HG03354 (cell line): ENCODE data around the gene H2BK1.

ENCODE experiments used
- ATAC-seq: cut with Tn5 transposase; IDR thresholded peaks from one replicate; pipeline ENCODE4 v1.9.1; 2021; ENCODE audit warnings: mild to moderate bottlenecking; ENCODE audit not compliant: unreplicated experiment, poor library complexity, severe bottlenecking

Gene H2BK1

DNA sequence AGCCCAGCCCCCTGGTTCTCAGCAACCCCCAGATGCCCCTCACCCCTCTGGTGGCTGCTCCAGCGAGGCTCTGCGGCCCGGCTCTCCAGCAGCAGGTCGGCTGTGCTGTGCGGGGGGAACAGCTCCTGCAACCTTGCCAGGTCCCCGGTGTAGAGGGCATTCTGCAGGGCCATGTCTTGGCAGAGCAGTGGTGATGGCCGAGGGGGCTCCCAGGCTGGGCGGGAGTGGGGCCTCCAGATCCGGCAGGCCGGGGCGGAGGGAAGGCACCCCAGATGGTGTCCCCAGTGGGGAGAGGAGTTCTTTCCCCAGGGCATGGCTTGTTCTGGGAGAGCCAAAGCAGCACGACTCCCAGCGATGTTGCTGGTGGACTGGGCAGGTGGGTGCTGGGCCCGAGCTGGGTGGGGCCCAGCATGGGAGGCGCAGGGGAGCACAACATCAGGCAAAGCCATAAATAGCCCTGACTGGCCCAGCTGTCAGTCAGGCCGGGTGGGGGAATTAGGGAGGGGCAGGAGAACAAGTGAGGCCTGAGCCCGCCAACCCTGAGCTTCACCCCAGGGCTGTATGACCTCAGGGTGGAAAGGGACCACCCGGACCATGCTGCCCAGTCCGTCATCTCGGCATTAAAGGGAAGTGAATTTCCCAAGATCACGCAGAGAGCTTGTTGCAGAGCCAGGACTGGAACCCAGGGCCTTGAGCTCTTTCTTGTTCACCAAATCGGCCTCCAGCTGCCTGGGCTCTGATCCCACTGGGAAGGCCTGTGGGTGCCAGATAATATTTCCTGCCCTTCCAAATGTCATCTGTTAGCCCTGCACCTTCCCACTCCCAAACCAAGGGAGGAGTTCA lies 22.7 kb downstream of the H2BK1 start:
- no peak for ATAC-seq

DNA sequence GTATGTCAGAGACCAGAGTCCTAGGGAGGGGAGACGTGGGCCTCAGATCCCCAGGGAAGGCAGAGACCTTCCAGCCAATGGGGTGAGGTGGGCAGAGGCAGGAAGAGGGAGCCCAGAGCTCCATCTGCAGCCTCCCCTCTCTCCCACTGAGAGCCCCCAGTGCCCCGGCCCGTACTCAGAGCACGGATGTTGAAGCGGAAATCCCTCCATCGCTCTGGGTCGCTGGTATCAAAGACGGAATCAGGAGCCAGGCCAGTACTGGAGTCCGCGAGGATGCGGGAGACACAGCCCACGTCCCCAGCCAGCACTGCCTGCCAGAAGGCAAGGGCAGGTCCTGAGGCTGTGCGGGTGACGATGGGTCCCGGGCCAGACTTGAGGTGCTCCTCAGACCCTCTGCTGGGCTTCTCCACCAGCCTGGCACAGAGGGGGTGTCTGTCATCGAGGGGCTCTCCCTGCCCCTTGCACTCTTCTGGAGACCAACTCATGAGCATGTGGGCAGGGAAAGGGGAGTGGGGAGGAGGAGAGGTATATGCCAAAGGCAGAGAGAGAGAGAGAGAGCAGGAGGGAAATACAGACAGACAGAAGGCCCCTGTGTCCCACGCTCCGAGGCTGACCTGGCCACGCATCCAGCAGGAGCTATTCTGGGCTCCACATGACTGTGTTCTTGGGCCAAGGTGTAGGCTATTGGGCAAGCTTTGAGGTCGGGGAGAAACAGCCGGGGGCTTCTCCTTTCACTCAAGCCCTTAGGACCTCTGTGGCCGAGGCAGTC lies 23.5 kb downstream of the H2BK1 start, which contains the start of gene ASB10:
Gene ASB10, minus strand, starts transcription at position 611 of the 769 bp plus-strand sequence. Its CDS starts 120 bp downstream, at position 491.
- no peak for ATAC-seq

DNA sequence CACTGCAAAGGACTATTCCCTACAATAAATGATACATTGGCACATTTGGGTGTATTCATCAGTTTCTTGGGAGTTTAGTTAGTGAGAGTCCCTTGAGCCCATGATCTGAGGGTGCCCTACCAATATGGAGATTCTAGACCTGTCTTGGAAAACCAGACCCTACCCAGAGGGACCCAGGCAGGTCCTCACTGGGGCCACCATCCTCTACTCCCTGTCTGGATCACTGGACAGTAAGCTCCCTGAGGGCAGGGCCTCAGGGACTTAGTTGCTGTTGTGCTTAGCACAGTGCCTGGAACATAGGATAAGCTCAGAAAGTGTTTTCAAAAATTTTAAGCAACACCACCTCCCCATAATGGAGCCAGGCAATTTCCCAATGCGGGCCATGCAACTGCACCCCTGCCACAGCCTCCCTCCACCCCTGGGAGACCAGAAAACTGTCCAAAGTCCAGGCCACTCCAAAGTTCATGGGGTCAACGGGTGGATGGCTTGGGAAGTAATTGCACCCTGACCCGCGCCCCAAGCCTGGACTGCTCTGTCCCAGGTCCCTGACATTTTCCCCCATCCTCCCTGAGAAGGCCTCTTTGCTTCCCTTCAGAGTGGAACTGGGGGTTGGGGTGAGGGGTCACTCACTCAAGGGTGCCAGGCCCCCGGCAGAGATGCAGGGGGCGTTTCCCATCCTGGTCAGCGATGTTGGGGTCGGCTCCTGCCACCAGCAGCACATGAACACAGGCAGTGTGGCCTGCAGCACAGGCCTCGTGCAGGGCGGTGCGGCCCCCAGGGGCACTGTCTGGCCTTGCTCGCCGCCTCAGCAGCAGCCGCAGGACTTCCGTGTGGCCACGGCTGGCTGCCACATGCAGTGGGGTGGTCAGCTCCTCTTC lies 24.3 kb downstream of the H2BK1 start:
- ATAC-seq: no peak

DNA sequence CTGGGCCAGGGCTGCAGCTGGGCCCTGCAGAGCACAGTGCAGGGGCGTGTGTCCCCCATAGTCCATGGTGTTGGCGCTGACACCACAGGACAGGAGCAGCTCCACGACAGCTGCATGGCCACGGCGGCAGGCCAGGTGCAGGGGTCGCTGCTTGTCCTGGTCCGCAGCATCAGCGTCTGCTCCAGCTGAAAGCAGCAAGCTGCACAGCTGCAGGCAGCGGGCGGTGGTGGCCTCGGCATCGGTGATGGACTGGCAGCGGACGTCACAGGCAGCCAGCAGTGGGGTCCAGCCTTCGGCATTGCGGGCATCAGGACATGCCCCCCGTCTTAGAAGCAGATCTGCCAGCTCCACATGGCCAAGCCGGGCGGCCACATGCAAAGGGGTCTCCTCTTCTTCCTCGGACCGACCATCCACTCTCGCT lies 29.3 kb downstream of the H2BK1 start:
- no peak for ATAC-seq

DNA sequence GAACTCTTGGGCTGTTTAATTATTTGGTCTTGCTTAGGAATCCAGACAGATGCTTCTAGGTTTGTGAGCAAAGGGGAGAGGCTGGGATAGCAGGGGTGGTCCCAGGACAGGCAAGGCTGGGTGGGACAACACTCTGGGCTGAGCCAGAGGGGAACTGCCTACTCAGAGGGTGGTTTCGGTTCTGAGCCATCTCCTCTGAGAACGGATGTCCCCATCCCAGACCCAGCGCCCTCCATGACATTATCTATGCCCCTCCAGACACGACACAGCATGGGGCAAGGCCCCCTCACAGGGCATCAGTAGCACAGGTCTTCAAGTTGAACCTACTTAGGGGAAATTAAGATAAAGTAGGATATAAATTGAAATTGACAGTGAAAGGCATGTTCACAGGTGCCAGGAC lies 30.3 kb downstream of the H2BK1 start:
- no peak for ATAC-seq

DNA sequence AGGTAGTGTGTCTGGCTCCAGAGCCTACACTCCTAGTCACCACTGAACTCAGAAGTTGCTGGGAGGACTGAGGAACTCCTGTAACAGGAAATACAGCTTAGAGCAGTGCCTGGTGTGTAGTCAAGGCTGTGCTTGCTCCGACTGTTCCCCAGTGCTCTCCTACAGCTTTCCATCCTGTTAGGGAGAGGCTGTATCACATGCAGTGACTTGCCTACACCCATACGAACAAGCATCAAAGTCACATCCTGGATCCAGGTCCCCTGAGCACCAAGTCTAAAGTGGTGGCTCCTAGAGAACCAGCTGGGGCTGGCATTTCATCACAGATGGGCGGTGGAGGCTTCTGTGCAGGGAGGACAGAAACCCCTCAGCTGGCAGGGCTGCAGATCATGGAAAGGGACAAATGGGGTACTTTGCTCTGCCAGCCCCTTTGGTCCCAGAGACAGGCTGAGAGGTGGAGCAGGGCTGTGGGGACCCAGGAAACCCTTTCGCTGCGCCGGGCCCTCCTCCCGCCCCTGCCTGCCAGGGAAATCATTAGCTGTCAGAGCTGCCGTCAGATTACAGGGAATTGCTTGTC lies 30.9 kb downstream of the H2BK1 start:
- no peak for ATAC-seq

DNA sequence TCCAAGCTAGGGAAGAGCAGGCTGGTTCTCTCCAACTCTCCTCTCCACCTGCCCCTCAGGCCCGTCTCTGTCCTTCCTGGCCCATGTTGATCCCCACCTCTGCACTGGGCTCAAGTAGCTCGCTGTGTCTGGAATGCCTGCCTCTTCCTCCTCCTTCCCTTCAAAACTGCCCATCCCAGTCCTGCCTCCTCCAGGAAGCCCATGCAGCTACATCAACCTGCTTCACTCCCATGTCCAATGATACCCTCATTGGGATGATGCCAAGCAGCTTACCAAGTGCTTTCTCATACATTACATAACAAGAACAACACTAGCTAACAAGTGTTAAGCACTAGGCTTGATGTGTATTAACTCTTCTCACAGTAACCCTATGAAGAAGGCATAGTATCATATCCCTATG lies 31.5 kb downstream of the H2BK1 start:
- ATAC-seq: no peak

GRCh38 chr7:151178236-151178635 lies 32.1 kb downstream of the H2BK1 start:
- ATAC-seq: no peak

DNA sequence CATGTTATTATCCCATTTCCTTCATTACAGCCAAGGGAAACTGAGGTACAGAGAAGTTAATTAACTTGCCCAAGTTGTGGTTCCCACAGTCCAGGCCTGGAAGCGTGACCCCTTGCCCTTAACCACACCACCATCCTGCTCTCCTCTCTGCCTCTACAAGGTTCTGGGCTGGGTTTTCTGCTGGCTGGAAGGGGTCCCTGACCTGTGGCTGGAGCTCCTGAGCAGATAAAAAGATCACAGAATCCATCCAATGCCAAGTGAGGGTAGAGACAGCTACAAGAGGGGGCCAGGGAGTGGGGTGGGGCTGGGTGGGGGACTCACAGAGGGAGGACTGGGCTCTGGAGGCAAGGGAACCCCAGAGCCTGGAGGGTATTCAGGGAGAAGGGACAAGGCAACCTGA lies 33.0 kb downstream of the H2BK1 start:
- no peak for ATAC-seq

DNA sequence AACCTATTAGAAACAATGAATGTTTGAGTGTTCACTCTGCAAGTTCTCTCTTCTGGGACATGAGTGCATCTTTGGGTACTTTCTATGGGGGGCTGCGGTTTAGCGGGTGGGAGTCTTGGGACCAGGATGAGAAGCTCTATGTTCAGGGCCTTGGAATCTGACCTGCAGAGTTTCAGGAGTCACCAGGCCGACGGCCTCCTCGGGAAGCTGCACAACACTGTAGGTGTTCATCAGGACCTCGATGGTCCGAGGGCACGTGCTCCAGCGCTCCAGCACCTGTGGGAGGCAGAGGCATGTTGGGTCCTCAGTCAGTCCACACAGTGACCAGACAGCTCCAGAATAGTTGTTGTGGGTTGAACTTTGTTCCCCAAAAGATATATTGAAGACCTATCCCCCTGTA lies 33.9 kb downstream of the H2BK1 start:
- no peak for ATAC-seq

- ATAC-seq: no peak
These were observed 34.4 kb downstream of the H2BK1 start for GRCh38 chr7:151175793-151176311.

GRCh38 chr7:151175047-151175792 lies 35.1 kb downstream of the H2BK1 start:
- ATAC-seq: no peak

DNA sequence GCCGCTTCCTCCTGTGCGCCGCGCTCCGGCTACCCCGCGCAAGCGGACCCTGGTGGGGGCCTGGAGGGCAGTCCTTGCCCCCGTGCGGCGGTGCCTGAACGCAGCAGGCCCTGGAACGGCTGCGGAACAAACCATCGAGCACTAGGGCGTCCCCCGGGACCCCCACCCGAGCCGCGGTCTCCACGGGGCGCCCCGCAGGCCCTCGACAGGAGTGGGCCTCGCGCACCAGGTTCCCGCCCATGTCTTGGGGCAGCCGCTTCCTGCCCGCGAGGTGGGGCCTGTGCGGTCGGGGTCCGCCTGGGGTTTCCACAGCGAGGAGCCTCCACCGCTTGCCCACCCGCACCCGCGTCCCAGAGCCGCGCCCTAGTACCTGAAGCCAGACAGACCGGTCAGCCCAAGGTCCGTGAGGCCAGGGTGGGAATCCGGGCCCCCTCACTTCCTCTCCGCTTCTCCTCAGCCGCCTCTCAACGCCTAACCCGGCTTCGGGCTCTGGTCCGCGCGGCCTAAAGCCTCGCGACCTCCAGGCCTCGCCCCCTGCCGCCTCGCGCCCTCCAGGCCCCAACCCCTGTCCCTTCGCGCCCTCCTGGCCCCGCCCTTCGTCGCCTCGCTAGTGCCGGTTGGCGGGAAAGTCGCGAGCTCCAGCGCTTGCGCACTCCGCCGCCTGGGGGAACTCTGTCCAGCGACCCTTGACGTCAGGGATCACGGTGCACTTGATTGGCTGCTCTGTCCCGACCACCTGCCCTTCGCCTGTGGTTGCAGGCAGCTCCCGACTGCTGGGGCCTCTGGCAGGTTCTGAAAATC lies 35.8 kb downstream of the H2BK1 start:
- ATAC-seq: no peak

- no peak for ATAC-seq
These were observed 36.7 kb downstream of the H2BK1 start for GRCh38 chr7:151173386-151174245.

- peak; percentile 71 for ATAC-seq
These were observed 37.8 kb downstream of the H2BK1 start for GRCh38 chr7:151172273-151173141.

GRCh38 chr7:151168787-151169162 lies 41.5 kb downstream of the H2BK1 start:
- ATAC-seq: no peak
